Measurements from ENCODE around the gene GABBR1. TPM values are rescaled to one million over a fixed set of nuclear protein-coding genes. Genes with fewer than 3 reads are reported as not detected.
A peak's percentile ranks its signal among the peaks of the same experiment; 100 is the strongest.

GABBR1 gene
- total RNA-seq, 1 donor from 2014 or later = 138 TPM

- Mint-ChIP-seq H3K27ac (no peak overlapping the region), H3K4me3 (no peak overlapping the region), H3K36me3 (no peaks in the 10 kb centered on the region), H3K9me3 (no peaks in the 10 kb centered on the region), H3K27me3 (ENCODE audit: low read depth) (peaks cover 4% of the 10 kb centered on the region), H3K4me1 (peaks cover 11% of the 10 kb centered on the region)
- TF ChIP-seq CTCF (IDR thresholded peaks at IDR 0.05; ENCODE audit: unreplicated experiment) = no peak
- DNase-seq (ENCODE audit: low spot score in 2 of 2, unreplicated experiment in 2 of 2) = no peak
Measured at GRCh38 chr6:29637247-29637646, 4.3 kb upstream of the GABBR1 start.

GRCh38 chr6:29633534-29633905 is 537 bp upstream of the GABBR1 start:
- H3K4me1 Mint-ChIP-seq = peaks cover 38% of the 10 kb centered on the region

GRCh38 chr6:29631860-29632731 is 887 bp downstream of the GABBR1 start:
- H3K4me1 Mint-ChIP-seq = peaks cover 42% of the 10 kb centered on the region
- peak overlapping the region; percentile 2 for H3K27ac Mint-ChIP-seq
- H3K9me3 Mint-ChIP-seq = no peaks in the 10 kb centered on the region
- H3K4me3 Mint-ChIP-seq = peak overlapping the region; percentile 72
- peaks cover 5% of the 10 kb centered on the region for H3K27me3 Mint-ChIP-seq (ENCODE audit: low read depth)
- peaks cover 2% of the 10 kb centered on the region for H3K36me3 Mint-ChIP-seq
- no peak for TF ChIP-seq CTCF (IDR thresholded peaks at IDR 0.05; ENCODE audit: unreplicated experiment)
- DNase-seq (ENCODE audit: low spot score in 2 of 2, unreplicated experiment in 2 of 2) = peak; percentile 53 to 71

More at GRCh38 chr6:29633534-29633905, 537 bp upstream of the GABBR1 start:
- Mint-ChIP-seq H3K4me3 (peak overlapping the region; percentile 91), H3K27ac (peak overlapping the region; percentile 77), H3K36me3 (peaks cover 2% of the 10 kb centered on the region), H3K9me3 (no peaks in the 10 kb centered on the region), H3K27me3 (ENCODE audit: low read depth) (peaks cover 7% of the 10 kb centered on the region)
- DNase-seq (ENCODE audit: low spot score in 2 of 2, unreplicated experiment in 2 of 2) = no peak
- no peak for TF ChIP-seq CTCF (IDR thresholded peaks at IDR 0.05; ENCODE audit: unreplicated experiment)

- H3K27me3 Mint-ChIP-seq (ENCODE audit: low read depth) = peaks cover 5% of the 10 kb centered on the region
- no peak overlapping the region for H3K27ac Mint-ChIP-seq
- no peak for TF ChIP-seq CTCF (IDR thresholded peaks at IDR 0.05; ENCODE audit: unreplicated experiment)
- no peaks in the 10 kb centered on the region for H3K9me3 Mint-ChIP-seq
- H3K4me1 Mint-ChIP-seq = peaks cover 48% of the 10 kb centered on the region
- peak overlapping the region; percentile 72 for H3K4me3 Mint-ChIP-seq
- no peak for DNase-seq (ENCODE audit: low spot score in 2 of 2, unreplicated experiment in 2 of 2)
- H3K36me3 Mint-ChIP-seq = peaks cover 2% of the 10 kb centered on the region
Measured at GRCh38 chr6:29631209-29631810, 1.7 kb downstream of the GABBR1 start.

- Mint-ChIP-seq H3K27me3 (ENCODE audit: low read depth) (peaks cover 5% of the 10 kb centered on the region), H3K27ac (no peak overlapping the region), H3K36me3 (peaks cover 2% of the 10 kb centered on the region), H3K4me1 (peaks cover 54% of the 10 kb centered on the region), H3K4me3 (no peak overlapping the region), H3K9me3 (no peaks in the 10 kb centered on the region)
- no peak for TF ChIP-seq CTCF (IDR thresholded peaks at IDR 0.05; ENCODE audit: unreplicated experiment)
- no peak for DNase-seq (ENCODE audit: low spot score in 2 of 2, unreplicated experiment in 2 of 2)
Measured at GRCh38 chr6:29630315-29630714, 2.7 kb downstream of the GABBR1 start.
